A549 (cell line): ENCODE measurements around the gene AKAP8L.

Experiments
- HOXA7 ChIP-seq: fragments of 250-450 bp; sonication (Bioruptor Pico); IDR thresholded peaks from 2 replicates; pipeline ENCODE4 v1.5.0; 2020; ENCODE audit warnings: mild to moderate bottlenecking, moderate library complexity
- MAX ChIP-seq: IDR thresholded peaks from 2 replicates; pipeline ENCODE4 v1.6.1; 2012
- TF ChIP-seq, protein P1 (sequence below): fragments of 200-600 bp; sonication (generic); IDR thresholded peaks from 2 replicates; pipeline ENCODE4 v1.6.1; 2016; ENCODE audit warnings: antibody characterized with exemption, mild to moderate bottlenecking, moderate library complexity

DNA sequence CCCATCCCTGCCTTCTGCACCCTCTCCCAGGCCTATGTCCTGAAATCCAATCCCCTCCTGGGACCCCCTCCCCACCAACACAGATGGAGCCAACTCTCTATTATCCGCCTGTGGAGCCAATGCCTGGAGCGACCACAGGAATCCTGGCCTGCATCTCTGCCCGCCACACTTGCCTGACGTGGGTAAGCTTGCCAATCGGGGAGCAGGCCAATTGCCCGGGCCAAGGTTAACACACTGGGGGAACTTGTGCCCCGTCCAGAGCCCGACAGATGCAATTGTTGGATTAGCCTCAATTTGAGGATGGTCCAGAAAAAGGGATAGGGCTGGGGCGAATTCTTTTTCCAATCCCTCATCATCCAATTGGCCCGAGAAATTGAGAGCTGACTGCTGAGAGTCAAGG lies 25.1 kb upstream of the AKAP8L start:
- TF ChIP-seq MAX (no peak), HOXA7 (no peak)
- TF ChIP-seq, protein P1, sequence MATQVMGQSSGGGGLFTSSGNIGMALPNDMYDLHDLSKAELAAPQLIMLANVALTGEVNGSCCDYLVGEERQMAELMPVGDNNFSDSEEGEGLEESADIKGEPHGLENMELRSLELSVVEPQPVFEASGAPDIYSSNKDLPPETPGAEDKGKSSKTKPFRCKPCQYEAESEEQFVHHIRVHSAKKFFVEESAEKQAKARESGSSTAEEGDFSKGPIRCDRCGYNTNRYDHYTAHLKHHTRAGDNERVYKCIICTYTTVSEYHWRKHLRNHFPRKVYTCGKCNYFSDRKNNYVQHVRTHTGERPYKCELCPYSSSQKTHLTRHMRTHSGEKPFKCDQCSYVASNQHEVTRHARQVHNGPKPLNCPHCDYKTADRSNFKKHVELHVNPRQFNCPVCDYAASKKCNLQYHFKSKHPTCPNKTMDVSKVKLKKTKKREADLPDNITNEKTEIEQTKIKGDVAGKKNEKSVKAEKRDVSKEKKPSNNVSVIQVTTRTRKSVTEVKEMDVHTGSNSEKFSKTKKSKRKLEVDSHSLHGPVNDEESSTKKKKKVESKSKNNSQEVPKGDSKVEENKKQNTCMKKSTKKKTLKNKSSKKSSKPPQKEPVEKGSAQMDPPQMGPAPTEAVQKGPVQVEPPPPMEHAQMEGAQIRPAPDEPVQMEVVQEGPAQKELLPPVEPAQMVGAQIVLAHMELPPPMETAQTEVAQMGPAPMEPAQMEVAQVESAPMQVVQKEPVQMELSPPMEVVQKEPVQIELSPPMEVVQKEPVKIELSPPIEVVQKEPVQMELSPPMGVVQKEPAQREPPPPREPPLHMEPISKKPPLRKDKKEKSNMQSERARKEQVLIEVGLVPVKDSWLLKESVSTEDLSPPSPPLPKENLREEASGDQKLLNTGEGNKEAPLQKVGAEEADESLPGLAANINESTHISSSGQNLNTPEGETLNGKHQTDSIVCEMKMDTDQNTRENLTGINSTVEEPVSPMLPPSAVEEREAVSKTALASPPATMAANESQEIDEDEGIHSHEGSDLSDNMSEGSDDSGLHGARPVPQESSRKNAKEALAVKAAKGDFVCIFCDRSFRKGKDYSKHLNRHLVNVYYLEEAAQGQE, result no peak
